22Rv1 (cell line): ENCODE data around the gene TRNAU1AP.
A peak's percentile ranks its signal among the peaks of the same experiment; 100 is the strongest.

Experiments
- H3K27ac ChIP-seq: fragments of 450-650 bp; 2 replicates; pipeline ENCODE4 v1.5.1; 2017
- CTCF ChIP-seq: fragments of 450-650 bp; IDR thresholded peaks from 2 replicates; pipeline ENCODE4 v1.5.1; 2017; ENCODE audit warnings: mild to moderate bottlenecking
- ZFX ChIP-seq: fragments of 450-650 bp; IDR thresholded peaks from 2 replicates; pipeline ENCODE4 v1.6.1; 2017; ENCODE audit warnings: antibody characterized with exemption, borderline replicate concordance

Gene TRNAU1AP

GRCh38 chr1:28530456-28530855 lies 22.4 kb upstream of the TRNAU1AP start:
- TF ChIP-seq CTCF = no peak
- no peak for TF ChIP-seq ZFX
- H3K27ac ChIP-seq = no peak overlapping the region

GRCh38 chr1:28534671-28535070 lies 18.2 kb upstream of the TRNAU1AP start:
- TF ChIP-seq CTCF (no peak), ZFX (no peak)

GRCh38 chr1:28535180-28535579 lies 17.7 kb upstream of the TRNAU1AP start:
- H3K27ac ChIP-seq = no peak overlapping the region
- TF ChIP-seq CTCF (no peak), ZFX (no peak)

More at GRCh38 chr1:28534671-28535070, 18.2 kb upstream of the TRNAU1AP start:
- no peak overlapping the region for H3K27ac ChIP-seq

GRCh38 chr1:28537457-28538199 lies 15.3 kb upstream of the TRNAU1AP start:
- H3K27ac ChIP-seq = no peak overlapping the region; the same call in 1 of the 2 replicates
- TF ChIP-seq CTCF (no peak), ZFX (no peak)

GRCh38 chr1:28538286-28538685 lies 14.6 kb upstream of the TRNAU1AP start:
- peak overlapping the region; percentile 7; the same call in 1 of the 2 replicates for H3K27ac ChIP-seq
- TF ChIP-seq ZFX (no peak), CTCF (no peak)

- TF ChIP-seq CTCF (peak; percentile 77), ZFX (no peak)
- peak overlapping the region; percentile 55 for H3K27ac ChIP-seq
These were observed 12.2 kb upstream of the TRNAU1AP start for GRCh38 chr1:28540651-28541050.

GRCh38 chr1:28541414-28542015 lies 11.4 kb upstream of the TRNAU1AP start:
- H3K27ac ChIP-seq = peak overlapping the region; percentile 55
